NOMO-1 treated with dmso at 0.1 percent for 144 hours (cell line): Measurements from ENCODE around the gene PFKM.

Experiments used
- DNase-seq: peaks from one replicate; lab custom pipeline; 2025; ENCODE audit not compliant: unreplicated experiment; lab: John Stamatoyannopoulos, UW

The PFKM gene

DNA sequence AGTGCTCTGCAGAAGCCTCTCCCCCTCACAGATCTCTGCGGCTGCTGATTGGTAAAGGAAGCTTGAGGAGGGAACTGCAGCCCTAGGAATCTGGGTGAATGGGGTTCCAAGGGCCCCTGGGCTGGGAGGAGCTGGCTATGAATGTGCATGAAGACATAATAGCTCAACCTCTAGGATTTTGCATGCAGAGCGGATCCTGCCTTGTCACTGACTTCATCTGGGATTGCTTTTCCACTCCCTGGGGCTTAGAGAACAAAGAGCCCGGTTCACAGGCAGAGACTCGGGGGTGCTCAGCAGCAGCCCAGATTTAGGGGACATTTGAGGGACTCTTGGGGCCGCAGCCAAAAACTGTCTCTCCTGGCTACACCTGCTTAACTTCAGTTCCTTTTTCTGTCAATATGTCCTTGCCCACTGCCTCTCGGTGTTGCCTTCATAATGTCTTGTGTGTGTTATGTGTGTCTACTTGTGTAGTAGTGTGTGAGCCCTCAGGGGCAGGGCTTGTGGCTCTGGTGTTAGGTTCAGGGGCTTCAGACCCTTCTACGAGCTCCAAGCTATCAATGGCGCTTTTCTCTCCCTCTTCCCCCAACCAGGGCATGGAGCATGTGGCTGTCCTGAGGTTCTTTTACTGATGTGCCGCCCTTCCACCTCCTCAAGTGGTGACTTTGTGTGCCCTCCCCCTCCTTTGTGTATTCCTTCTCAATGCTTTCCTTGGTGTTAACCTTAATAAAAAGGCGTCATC, 66.2 kb downstream of the PFKM start:
- DNase-seq: no peak

DNA sequence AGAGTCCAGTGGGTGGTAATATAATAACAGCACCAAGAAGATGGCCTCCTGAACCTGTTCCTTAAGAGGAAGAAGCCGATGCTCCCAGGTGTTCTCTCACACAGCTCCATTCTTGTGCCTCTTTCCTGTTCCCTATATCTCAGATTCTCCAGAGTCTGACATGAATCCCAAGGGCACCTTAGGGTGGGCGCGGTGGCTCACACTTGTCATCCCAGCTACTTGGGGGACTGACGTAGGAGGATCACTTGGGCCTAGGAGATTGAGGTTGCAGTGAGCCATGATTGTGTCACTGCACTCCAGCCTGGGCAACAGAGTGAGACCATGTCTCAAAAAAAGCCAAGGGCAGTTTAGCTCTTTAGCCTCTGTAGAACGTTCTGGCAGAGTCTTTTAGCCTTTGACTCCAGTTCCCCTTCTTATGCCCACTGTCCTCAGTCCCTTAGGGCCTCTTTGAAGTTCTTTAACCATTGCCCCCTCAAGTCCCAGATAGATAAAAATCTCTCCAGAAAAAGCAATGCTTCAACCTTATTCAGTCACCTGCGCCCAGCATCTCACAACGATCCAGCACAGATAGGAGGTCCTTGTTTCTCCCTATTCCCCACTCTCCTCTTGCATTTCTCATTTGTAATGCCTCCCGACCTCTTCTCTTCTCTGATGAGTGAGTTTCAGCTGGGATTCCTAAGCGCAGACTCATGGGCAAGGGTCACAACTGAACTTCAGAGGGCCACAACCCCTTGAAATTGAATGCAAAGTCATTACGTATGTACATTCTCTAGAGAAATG, 68.9 kb downstream of the PFKM start:
- no peak for DNase-seq

DNA sequence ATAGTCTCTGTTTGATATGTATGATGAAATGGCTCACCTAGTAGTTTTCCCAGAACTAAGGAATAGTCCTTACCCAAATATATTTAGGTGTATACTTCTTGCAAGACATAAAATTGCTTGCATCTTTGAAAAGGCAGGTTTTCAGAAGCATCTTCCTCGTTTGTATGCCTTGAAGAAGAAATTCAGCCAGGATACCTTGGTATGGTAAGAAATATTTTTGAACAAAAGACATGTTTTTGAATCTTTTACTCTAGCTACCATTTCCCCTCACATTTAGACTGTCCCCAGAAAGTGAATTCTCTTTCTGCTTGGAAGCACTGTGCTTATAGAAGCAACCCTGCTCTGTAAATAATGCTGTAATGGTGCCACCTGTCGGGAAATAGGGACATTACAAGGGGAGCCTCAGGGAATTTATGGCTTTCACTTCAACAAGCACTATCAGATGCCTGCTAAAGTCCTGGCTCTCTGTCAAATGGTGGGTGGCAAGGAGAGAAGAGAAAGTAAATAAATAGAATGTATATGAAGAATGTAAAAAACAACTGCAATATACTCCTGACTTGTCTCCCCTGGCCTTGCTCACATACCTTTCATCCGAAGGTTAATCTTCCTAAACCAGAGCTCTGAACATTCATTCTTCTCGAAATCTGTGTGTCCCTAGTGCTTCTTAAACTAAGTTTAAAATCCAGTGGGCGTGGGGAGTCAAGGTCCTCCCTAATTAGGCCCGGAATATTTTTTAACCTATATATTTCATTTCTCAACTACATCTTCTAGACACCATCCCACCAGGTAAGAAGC, 70.4 kb downstream of the PFKM start:
- no peak for DNase-seq

DNA sequence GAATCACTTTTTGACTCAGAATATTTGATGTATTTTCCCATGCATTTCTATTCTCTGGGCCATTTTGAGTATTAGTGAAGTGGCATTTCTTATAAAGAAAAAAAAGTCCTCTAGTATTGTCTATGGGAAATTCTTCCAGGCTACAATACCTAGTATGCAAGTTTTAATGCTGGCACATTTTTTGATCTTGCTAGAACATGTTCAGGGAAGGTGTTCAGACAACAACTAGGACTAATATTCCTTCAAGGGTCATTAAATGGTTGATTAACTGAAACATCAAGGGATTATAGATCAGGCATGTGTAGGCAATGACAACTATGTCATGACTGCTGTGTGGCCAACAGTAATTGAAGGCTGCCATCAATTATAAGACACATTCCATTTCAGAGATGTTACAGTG, 71.9 kb downstream of the PFKM start:
- DNase-seq: no peak

DNA sequence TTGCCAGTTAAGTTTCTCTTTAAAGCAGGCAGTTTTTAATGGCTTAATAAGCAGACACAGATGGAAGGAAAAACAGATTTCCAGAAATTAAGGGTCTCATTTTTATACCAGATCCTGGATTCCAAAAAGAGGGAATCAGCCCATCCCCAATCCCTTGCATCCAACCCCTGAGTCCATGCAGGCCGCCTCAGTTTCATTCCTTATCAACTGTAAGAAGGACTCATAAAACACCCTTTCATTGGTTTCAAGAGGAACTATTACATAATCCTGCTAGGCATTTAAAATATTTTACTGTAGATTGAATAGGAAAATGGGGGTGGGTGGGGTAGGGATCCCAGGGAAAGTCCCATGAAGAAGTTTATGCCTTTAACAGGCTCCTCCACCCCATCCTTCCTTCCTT, 73.7 kb downstream of the PFKM start:
- DNase-seq: no peak

DNA sequence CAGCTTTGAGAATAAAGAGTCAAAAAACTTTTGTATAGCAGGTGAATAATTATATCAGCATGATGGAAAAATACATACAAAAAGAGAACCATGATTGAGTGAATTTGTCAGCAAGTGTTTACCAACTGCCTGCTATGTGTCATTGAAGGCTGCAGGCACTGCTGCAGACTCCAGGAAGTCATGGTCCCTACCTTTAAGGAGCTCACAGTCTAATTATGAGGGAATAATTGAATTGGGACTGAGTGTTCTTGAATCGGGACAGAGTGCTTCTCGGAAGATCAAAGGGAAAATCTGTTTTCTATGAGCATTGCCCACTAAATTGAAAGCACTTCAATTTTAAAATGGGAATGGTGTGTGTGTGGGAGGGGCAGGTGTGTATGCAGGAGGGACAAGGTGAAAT, 74.5 kb downstream of the PFKM start:
- no peak for DNase-seq

DNA sequence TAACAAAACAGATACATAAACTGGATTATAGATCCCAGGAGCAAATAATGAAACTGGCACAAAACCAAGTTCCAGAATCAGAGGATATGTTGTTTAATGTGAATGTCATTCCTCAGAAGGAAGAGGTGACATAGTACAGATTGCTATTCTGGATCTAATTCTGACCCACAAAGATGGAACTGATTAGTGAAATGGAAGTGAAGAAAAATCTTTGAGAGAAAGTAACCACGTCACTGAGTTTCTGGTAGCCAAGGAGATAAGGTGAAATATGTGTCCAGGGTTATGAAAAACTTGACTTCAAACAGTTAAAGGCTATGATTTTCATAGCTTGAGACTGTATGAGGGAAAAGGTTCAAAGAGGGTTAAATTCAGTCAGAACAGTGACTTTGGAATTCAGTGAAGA, 75.6 kb downstream of the PFKM start:
- no peak for DNase-seq
